ENCODE measurements around the gene RAPGEF4.

DNA sequence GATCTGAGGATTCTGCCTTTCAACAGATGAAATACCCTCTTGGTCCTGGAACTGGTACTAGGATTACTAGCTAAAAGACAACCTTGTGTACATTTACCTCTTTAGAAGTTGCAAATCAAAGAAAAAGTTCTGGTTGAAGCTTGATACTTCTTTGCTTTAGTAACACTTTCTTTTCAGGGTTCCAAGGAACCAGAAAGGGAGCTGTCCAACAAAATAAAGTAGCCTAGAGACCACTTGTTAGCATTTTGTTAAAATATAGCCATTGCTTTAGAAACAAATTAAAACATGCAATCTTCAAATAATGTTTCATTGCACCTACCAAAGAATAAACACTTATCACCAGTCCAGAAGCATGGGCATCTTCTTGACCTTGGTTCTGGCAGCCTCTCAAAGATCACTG, 222.1 kb downstream of the RAPGEF4 start:
- TF ChIP-seq, protein P1, sequence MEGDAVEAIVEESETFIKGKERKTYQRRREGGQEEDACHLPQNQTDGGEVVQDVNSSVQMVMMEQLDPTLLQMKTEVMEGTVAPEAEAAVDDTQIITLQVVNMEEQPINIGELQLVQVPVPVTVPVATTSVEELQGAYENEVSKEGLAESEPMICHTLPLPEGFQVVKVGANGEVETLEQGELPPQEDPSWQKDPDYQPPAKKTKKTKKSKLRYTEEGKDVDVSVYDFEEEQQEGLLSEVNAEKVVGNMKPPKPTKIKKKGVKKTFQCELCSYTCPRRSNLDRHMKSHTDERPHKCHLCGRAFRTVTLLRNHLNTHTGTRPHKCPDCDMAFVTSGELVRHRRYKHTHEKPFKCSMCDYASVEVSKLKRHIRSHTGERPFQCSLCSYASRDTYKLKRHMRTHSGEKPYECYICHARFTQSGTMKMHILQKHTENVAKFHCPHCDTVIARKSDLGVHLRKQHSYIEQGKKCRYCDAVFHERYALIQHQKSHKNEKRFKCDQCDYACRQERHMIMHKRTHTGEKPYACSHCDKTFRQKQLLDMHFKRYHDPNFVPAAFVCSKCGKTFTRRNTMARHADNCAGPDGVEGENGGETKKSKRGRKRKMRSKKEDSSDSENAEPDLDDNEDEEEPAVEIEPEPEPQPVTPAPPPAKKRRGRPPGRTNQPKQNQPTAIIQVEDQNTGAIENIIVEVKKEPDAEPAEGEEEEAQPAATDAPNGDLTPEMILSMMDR (IDR thresholded peaks at IDR 0.05; ENCODE audit: borderline replicate concordance, extremely low read depth, low read length, poor library complexity, severe bottlenecking), result no peak
- TF ChIP-seq EZH2 (IDR thresholded peaks at IDR 0.05; ENCODE audit: borderline replicate concordance, low read depth, low read length, severe bottlenecking), result no peak

All from DND-41 (cell line).